HuH-7 (cell line): ENCODE data around the gene GABBR2.

Experiments
- DNase-seq: peaks from one replicate; pipeline ENCODE4 v3.0.0; 2011; ENCODE audit warnings: low spot score

GABBR2 gene

DNA sequence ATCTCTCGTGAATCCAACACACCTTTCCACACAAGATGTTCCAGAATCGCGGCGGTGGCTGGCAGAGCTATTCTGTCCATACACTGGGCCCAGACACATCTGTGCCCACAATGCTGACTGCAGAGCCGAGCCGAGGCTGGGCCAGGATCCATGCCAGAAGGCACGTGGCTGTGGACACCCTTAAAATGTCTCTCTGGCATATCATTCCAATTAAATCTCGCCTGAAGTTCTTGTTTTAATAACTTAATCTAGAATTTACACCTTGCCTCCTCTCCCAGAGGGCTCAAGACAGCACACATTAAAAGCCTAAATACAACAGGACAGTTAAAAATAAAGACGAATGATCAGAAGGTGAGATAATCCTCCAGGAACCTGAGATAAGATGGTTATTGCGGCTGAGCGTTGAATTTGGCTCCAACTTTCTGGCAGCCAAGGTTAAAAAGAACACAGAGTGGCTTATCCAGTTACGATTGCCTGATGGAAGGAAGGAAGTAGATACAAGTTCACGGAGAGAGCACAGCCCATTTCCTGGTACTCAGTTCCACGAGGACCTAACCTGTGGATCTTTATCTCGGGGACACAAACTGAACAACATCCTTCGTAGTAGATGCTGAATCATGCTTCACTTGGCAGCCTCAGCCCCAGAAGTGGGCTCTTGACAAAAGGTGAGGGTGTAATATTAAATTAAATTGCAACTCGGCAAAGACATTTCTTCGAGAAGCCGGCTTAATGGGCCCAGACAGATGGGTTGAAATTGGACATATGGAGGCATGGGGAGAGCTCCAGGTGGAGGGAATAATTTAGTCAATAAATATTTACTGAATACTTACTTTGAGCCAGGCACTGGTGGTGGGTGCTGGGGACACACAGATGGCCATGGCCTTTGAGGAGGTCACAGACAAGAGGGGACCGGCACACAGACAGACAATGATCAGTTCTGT is 367.3 kb downstream of the GABBR2 start:
- DNase-seq = no peak

DNA sequence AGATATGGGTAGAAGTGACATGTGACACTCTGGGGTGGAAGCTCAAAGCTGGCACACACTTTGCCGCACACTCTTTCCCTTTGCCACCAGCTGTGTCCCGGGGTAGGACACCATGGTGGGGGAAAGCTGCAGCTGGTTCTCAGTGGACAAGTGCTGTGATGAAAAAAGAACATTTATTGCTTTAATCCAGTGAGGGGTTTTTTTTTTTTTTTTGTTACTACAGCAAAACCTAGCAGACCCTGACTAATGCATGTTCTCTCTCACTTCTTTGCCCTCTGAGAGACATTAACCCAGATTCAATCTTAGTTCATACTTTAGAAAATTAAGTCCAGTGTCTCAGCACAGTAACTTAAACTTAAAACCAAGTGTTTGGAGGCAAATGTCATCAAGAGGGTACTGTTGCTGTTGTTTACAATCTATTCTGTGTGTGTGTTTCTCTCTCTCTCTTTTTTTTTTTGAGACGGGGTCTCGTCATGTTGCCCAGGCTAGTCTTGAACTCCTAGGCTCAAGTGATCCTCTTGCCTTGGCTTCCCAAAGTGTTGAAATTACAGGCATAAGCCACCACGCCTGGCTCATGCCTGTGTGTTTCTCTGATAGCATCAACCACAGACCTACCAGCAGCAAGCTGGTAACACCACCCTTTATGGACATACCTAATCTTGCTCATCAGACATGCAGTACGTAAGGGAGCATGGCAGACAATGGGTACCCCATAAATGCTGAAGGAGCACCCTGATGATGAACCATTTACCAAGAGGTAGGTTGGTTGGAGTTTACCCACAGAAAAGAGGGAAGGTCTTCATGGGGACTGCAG is 368.5 kb downstream of the GABBR2 start:
- DNase-seq = no peak

DNA sequence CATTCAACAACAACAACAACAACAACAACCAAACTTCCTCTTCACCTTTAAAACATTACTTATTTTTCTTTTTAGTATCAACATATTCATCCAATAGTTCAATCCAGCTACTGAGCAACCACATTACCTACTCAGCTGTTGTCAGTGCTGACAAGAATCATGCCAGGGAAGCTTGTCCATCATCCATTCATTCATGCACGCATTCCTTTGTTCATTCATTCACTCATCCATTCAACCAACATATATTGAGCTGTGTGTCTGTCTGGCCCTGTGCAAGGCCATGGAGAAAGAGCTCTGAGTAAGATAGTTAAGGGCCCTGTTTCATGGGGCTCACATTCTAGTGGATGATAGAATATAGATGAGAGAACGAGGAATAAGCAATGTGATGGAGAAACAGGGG is 373.1 kb downstream of the GABBR2 start:
- DNase-seq = no peak

DNA sequence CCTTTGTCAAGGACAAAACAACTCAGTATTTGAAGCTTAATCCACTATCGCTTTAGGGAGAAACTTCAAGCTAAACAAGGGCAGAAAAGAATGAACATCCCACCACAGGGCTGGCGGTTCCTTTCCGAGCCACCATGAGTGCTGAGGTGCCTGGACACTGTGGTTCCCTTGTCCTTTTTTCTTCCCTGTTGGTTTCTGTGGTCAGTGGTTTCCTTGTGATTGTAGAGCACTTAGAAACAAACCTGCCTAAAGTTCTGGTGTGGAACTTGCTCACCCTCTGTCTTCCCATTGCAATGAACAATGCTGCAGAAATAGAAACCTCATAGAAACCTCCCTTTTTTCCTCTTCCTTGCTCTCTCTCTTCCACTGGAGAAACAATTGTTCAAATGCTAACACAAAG is 373.9 kb downstream of the GABBR2 start:
- DNase-seq = no peak

DNA sequence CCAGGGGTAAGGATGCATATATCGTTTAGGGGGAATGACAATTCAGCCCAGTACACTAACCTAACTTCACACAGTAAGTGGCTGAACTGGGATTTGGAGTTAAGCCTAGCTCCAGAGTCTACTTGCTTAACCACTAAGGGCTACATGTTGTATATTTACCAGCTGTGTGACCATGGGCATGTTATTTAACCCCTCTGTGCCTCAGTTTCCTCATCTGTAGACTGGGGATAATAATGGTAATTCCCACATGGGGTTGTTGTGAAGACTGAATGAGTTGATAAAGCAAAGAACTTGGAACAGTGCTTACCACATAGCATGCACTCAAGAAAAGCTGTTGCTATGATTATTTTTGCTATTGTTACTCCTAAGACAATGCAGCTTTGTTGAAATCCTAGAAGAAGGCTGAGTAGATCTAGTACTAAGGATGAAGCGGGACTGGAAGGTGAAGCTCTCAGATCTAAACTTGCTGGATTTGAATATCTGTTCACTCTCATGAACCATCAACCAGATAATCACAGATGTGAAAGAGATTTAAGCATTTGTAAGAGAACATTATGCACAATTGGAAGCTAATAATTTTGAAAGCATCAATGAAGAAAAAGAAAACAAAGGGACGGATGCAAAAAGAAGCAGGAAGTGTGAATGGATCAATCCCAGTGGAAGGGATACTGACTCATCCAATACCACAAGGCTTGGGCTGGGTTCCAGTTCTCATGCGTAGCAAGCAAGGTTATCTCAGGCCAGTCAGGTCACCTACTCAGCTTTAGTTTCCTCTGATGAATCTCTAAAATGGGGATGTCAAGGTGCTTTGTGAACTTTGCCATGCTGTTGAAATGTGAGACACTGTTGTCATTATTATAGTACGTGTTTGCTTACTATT is 374.8 kb downstream of the GABBR2 start:
- DNase-seq = no peak

DNA sequence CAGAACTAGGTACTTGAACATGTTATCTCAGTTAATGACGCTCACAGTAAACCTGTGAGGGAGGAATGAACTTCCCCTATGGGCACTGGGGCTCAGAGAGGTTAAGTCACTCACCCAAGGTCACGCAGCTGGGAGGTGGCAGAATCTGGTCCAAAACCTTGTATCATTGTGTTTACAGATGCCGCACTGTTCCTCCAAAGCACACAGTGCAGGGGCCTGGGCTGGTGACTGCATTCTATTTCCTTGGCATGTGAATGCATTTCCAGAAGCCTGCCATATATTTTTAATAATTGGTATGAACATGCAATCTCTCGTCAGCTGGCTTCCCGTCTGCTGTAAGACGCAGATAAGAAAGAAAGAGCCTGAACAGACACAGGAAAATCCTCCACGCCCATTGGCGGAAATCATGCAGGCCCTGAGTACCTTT is 376.3 kb downstream of the GABBR2 start:
- no peak for DNase-seq

DNA sequence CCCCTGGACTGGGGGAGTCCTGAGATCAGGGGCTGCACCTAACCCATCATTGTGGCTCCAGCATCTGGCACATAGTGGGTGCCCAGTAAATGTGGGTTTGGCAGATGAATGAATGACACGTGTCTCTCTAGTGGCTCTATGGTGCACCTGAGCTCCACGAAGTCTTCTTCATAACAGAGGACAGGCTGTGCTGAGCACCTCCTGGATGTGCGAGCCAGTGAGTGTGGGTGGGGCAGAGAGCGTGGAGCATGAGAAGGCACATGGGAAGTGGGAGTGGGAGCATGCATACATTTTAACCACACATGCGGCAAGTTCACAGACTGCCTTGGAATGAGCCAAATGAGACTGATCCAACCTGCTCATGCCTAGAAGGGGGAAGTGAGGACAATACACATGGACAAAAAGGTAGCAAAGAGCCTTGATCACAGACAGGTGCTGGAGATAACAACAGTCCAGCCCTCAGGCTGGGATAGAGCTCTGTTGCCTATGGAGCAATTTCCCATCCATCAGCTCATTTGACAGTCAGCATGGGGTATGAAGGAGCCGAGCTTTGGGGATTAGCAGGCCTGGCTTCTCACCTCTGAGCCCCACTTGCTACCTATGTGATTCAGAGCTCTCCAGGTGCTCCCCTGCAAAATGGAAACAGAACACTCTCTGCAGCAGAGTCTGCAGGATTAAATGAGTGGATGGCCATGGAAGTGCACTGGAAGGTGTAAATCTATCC is 377.0 kb downstream of the GABBR2 start:
- no peak for DNase-seq

DNA sequence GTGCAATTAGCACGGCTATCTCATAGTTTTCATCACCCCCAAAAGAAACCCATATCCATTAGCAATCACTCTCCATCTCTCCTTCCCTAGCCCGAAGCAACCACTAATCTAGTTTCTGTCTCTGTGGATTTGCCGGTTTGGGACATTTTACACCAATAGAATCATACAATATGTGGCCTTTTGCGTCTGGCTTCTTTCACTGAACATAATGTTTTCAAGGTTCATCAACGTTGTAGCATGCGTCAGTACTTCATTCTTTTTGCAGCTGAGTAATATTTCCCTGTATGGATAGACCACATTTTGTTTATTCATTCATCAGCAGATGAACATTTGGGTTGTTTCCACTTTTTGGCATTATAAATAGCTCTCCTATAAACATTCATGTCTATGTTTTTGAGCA is 377.9 kb downstream of the GABBR2 start:
- DNase-seq = no peak

DNA sequence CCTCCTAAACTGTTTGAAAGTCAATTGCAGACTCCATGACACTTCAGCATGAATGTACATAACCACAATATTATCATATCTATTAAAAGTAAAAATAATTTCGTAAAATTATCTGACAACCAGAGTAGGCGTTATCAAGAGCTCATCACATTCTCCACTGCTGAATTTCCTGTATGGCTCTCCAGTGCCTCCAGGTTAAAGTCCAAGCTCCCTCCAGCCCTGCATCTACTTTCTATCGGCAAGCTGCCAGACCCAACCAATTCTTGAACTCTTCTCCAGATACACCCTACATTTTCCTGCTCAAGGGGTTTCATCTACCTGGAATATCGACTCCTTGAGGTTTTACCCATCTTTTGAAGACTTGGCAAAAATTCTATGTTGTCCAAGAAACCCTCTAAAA is 378.8 kb downstream of the GABBR2 start:
- DNase-seq = no peak

DNA sequence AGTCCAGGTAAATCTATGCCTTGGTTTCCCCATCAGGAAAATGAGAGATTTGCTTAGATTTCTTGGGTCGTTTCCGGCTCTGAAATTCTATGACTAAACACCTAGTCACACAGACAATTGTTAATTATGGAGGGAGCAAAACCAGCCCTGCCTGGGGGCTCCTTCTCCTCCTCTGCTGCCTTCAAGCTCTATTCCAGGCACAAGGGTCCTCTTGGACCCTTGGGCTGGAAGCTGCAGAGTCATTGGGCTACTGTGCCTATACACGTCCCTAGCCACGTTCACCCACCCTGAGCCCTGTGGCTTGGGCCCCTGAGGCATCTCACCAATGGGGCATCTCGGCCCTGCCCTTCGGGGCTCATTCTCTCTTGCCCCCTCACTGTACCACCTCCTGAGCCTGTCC is 379.5 kb downstream of the GABBR2 start:
- DNase-seq = no peak

DNA sequence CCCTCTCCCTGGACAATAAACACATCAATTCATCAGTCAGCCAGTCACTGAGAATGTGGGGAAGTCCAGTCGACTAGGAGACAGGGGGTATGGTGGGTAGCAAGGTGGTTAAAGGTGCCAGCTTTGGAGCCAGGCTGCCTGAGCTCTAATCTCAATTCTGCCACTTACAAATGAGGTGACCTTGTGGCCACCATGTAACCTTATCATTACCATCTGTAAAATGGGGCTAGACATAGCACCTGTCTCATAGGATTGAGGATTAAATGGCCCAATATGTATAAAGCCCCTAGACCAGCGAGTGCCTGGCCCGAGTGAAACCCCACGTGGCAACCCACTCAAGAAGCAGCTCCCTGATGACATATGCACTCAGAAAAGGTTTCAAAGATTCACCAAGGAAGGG is 380.0 kb downstream of the GABBR2 start:
- DNase-seq = no peak

DNA sequence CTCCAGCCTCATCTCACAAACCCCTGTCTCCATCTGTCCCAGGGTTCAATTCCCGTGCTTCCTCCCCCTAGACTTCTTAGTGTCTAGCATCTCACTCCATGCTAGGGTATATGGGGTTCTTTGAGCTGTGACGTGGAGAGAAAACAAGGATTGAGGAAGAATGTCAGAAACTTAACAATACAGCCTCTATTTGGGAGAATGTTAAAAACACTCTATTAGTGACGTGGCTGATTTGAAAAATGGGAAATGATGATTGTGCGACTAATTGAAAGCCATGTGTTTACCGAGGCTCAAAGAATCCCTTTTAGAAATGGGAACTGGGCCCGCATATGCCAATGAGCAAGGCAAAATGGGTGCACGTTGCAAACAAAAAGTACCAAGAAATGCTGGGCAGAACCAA is 380.6 kb downstream of the GABBR2 start:
- no peak for DNase-seq

DNA sequence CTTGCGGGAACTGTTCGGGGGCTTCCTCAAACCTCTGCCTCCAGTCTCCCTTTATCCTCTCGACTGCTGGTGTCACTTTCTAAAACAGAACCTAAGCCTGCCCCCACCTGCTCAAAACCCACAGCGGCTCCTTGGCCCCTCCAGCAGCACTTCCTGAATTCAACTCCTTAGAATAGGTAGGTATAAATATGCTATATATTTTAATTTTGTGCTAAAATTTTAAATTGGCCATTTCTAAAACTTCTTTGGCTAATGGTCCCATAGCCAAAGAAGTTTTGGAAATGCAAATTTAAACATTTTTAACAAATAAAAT is 381.5 kb downstream of the GABBR2 start:
- no peak for DNase-seq

DNA sequence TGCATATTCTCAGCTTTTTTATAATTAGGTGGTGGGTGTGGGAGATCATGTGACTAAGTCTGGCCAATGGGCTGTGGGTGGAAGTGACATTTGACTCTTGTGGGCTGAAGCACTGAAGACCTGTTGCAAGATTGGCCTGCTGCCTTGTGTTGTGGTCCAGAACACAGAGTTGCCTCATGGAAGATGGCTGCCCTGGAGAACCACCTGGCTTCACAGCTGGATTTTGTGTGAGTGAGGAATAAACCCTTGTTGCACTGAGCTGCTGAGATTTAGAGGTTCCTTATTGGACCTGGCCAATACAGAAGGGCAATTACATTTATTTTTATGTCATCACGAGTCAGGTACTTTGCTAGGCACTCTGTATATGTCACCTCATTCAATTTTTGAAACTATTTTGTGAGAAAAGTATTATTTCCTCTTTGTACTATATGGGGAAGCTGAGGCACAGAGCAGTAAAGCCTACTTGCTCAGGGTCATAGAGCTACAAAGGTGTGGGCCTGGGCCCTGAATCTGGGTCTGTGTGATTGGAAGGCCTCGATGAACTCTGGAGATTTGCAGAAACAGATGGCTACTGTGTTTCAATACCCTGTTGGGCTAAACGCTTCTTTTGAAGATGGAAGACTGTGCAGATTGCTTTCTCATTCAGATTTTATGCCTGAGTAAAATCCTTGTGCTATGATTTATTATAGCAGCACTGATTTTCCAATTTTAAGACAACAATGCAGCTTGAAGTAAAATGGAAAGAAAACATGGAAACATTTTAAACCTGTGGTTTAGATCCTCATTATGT is 382.1 kb downstream of the GABBR2 start:
- DNase-seq = no peak

DNA sequence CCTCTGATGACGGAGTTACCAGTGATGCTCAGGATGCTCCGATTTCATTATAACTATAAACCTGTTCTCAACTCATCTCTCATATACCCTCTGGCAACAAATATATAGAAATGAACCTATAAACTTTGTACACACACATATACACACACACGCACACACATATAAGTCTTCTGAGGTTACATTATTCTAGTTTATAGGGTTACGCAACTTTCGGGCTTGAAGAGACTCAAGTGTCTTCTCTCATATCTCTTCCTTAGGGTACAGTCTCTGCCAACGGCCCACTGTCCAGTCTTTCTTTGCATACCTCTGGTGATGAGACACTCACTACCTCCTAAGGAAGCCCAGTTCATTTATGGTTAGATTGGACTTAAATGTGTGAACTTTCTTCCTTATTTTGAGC is 383.9 kb downstream of the GABBR2 start:
- no peak for DNase-seq

DNA sequence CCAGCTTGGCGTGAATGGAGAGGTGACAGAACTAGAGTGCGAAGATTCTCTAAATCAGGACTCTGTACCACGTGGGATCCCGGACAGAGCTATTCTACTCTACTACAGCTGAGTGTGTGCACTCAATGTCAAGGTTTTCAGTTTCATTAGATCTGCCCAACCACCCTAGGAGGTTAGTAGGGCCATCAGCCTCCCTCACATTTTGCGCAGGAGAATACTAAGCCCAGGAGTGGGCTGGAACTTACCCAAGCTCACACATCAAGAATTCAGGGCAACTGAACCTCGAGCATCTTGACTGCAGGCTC is 385.0 kb downstream of the GABBR2 start:
- DNase-seq = no peak

DNA sequence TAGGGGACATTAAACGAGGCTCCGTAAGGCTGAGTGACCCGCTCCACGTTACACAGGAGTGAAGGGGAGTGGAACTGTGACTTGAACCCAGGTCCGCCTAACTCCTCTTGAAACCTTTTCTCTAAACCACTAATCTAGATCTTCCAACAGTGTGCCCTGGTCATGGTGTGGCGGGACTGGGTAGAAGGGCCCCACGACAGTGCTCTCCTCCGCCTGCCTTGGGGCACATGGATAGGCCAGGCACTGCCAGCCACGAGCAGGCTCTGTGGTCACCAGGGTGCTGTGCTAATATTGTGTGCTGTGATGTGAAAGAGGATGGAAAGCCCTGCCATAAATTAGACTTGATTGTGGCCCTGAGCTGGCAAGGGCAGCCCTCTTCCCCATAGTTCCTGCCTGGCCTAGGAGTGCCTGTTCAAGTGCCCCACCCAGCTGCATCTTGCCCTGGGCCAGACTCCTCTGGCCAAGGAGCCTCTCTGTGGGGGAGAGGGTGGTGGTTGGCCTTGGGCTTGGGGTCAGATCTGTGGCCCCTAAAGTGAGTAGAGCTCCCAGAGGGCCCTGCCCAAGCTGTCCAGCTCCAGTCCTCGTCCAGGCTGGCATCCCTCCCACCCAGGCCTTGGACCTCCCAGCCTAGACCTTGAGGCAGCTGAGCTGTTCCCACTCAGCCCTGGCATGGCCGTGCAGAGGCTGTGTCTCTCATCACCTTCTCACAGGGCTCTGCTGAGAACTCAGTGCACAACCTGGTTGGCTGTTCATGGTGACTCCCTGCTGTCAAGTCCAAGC is 385.5 kb downstream of the GABBR2 start:
- no peak for DNase-seq

DNA sequence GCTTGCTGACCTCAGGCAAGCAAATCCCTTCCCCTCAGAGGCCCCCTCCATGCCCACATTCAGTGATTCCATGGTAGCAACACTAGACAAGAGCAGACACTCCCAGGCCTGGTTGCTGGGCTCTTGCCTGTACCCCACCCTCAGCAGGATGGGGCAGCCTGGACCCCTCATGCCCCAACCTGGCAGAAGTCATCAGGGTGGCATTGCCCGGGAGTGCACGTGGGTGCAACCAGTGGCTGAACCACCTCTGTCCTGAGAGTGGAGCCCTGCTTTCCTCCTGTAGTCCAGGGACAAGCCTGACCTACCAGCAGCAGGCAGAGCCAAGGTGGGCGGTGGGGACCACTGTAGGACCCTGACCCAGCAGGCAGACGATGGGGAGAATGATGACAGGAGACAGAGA is 387.5 kb downstream of the GABBR2 start:
- no peak for DNase-seq

DNA sequence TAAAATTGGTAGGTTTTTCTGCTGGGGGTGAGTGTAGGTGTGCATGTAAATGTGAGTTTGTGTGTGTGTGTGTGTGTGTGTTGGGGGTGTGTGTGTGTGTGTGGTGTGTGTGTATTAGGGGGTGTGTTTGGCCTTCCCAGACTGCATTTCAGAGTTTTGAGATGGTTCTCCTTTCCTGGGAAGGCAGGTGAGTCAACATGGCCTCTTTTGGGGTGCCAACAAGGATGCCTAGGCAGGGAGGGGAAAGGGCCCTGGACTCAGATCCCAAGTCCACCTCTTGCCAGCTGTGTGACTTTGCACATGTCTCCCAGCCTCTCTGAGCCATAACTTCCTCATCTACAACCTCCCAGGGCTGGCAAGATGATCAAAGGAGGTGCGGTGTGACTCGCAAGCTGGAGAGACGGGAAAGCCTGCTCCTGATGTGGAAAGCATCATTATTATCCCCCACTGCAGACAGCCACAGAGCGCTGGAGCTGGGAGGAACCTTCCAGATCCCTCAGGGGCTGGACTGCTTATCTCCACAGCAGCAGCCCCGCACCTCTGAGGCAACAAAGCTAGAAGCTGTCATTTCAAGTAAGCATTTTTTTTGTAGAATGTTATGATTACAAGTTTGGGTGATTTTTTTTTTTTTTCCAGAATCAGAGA is 389.8 kb downstream of the GABBR2 start:
- no peak for DNase-seq
